Measurements from ENCODE around the gene HERPUD1.
A peak's percentile ranks its signal among the peaks of the same experiment; 100 is the strongest.

Gene HERPUD1

DNA sequence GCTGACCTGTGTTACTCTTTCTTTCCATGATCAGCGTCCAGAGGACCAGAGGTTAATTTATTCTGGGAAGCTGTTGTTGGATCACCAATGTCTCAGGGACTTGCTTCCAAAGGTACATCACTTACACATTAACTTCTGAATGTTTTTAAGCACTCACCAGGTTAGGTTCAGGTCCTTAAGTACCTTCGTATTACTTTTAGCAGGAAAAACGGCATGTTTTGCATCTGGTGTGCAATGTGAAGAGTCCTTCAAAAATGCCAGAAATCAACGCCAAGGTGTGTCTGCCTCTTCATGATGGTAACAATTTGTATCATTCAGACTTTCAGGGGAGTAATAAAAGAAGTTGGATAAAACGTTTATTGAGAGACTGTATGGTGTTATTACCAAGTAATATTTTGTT, 3.3 kb downstream of the HERPUD1 start:
- peak overlapping the region; percentile 84 for H3K4me3 ChIP-seq (replicated peaks; ENCODE audit: low read depth, low read length)
- no peaks in the 10 kb centered on the region for H3K27me3 ChIP-seq (replicated peaks; ENCODE audit: control insufficient read depth, insufficient read depth, low read length)
- peaks cover 22% of the 10 kb centered on the region for H3K36me3 ChIP-seq (ENCODE audit: control insufficient read depth, insufficient read depth, low read length)
- no peak for DNase-seq (ENCODE audit: extremely low read depth, insufficient read length)
- TF ChIP-seq, protein P1, sequence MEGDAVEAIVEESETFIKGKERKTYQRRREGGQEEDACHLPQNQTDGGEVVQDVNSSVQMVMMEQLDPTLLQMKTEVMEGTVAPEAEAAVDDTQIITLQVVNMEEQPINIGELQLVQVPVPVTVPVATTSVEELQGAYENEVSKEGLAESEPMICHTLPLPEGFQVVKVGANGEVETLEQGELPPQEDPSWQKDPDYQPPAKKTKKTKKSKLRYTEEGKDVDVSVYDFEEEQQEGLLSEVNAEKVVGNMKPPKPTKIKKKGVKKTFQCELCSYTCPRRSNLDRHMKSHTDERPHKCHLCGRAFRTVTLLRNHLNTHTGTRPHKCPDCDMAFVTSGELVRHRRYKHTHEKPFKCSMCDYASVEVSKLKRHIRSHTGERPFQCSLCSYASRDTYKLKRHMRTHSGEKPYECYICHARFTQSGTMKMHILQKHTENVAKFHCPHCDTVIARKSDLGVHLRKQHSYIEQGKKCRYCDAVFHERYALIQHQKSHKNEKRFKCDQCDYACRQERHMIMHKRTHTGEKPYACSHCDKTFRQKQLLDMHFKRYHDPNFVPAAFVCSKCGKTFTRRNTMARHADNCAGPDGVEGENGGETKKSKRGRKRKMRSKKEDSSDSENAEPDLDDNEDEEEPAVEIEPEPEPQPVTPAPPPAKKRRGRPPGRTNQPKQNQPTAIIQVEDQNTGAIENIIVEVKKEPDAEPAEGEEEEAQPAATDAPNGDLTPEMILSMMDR (IDR thresholded peaks at IDR 0.05; ENCODE audit: insufficient read depth, low read length, poor library complexity, severe bottlenecking), result no peak

DNA sequence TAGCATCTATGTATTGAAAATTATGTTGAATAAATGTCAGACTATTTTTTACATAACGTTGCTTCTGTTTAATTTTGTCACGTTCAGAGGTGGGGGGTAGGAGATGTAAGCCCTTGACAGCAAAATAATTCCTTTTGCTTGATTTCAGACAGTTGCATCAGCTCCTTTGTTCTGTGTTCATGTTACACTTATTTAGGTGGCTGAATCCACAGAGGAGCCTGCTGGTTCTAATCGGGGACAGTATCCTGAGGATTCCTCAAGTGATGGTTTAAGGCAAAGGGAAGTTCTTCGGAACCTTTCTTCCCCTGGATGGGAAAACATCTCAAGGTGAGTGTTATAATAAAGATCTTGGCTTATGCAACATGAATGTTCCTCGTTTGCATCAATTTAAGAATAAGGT, 4.5 kb downstream of the HERPUD1 start:
- no peak for DNase-seq (ENCODE audit: extremely low read depth, insufficient read length)
- Histone ChIP-seq H3K27me3 (replicated peaks; ENCODE audit: control insufficient read depth, insufficient read depth, low read length) (no peaks in the 10 kb centered on the region), H3K36me3 (ENCODE audit: control insufficient read depth, insufficient read depth, low read length) (peaks cover 26% of the 10 kb centered on the region), H3K4me3 (replicated peaks; ENCODE audit: low read depth, low read length) (peak overlapping the region; percentile 34; the same call in 1 of the 2 replicates)
- TF ChIP-seq, protein P1 (IDR thresholded peaks at IDR 0.05; ENCODE audit: insufficient read depth, low read length, poor library complexity, severe bottlenecking), result no peak

DNA sequence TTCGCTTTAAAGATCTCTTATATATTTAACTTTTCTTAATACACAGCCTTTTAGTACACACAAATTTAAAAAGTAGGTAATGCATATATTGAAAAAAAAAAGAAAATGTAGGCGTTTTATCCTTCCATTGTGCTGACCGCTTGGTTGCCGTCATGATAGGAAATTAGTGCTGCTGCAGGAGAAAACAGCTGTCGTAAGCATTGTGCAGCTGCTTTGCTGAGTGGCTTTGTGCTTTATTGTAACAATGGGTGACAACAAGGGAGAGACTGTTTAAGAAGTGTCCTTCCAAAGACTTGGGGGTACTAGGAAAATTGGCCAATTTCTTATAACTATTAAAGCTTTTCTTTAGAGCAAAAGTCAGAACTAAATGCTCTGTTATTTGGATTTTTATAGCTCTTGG, 5.0 kb downstream of the HERPUD1 start:
- TF ChIP-seq, protein P1 (IDR thresholded peaks at IDR 0.05; ENCODE audit: insufficient read depth, low read length, poor library complexity, severe bottlenecking), result no peak
- Histone ChIP-seq H3K36me3 (ENCODE audit: control insufficient read depth, insufficient read depth, low read length) (peaks cover 29% of the 10 kb centered on the region), H3K27me3 (replicated peaks; ENCODE audit: control insufficient read depth, insufficient read depth, low read length) (no peaks in the 10 kb centered on the region), H3K4me3 (replicated peaks; ENCODE audit: low read depth, low read length) (no peak overlapping the region; the same call in 1 of the 2 replicates)
- no peak for DNase-seq (ENCODE audit: extremely low read depth, insufficient read length)

DNA sequence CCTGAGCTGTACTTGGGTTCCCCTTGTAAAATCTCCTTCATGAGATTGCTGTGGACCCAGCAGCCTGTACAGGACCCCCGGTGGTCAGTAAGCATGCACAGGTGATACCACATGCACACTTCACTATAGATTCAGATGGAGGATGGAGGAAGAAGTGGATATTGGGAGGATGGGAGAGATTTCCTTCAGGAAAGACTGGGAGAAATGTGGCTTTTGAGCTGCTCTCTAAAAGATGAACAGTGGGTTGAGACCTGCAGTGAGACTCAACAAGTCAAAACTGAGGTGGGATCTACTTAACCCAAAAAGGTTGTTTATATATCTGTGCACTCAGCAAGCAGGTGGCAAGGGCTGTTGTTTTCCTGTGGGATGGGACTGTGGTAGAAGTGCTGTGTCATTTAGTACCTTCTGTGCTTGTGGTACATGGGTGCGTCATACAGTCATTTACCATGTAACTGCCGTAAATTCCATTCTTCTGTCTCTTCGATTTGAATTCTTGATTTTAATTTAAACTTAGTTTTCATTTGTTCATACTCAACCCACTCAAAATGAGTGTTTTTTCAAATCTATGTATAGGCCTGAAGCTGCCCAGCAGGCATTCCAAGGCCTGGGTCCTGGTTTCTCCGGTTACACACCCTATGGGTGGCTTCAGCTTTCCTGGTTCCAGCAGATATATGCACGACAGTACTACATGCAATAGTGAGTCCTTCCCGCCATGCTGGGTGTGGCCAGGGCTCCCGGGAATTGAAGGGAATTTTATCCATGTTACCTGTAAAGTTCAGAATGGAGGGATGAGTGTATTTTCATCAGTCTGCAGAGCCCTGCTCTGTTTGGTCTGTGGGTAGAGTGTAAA, 6.9 kb downstream of the HERPUD1 start:
- no peak for DNase-seq (ENCODE audit: extremely low read depth, insufficient read length)
- peak overlapping the region; percentile 8; the same call in 1 of the 2 replicates for H3K4me3 ChIP-seq (replicated peaks; ENCODE audit: low read depth, low read length)
- TF ChIP-seq, protein P1 (IDR thresholded peaks at IDR 0.05; ENCODE audit: insufficient read depth, low read length, poor library complexity, severe bottlenecking), result no peak

DNA sequence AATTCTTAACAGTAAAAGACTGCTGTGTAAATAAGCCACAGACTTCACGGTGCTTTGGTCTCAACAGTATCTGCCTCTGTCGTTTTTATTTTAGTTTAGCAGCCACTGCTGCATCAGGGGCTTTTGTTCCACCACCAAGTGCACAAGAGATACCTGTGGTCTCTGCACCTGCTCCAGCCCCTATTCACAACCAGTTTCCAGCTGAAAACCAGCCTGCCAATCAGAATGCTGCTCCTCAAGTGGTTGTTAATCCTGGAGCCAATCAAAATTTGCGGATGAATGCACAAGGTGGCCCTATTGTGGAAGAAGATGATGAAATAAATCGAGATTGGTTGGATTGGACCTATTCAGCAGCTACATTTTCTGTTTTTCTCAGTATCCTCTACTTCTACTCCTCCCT, 7.9 kb downstream of the HERPUD1 start:
- Histone ChIP-seq H3K4me3 (replicated peaks; ENCODE audit: low read depth, low read length) (no peak overlapping the region), H3K27me3 (replicated peaks; ENCODE audit: control insufficient read depth, insufficient read depth, low read length) (no peaks in the 10 kb centered on the region), H3K36me3 (ENCODE audit: control insufficient read depth, insufficient read depth, low read length) (peaks cover 43% of the 10 kb centered on the region)
- TF ChIP-seq, protein P1 (IDR thresholded peaks at IDR 0.05; ENCODE audit: insufficient read depth, low read length, poor library complexity, severe bottlenecking), result no peak
- DNase-seq (ENCODE audit: extremely low read depth, insufficient read length), result no peak

More for the DNA sequence above, 6.9 kb downstream of the HERPUD1 start:
- Histone ChIP-seq H3K27me3 (replicated peaks; ENCODE audit: control insufficient read depth, insufficient read depth, low read length) (no peaks in the 10 kb centered on the region), H3K36me3 (ENCODE audit: control insufficient read depth, insufficient read depth, low read length) (peaks cover 41% of the 10 kb centered on the region)
